RCC 7860 (cell line): ENCODE data around the gene PDLIM7.
A peak's percentile ranks its signal among the peaks of the same experiment; 100 is the strongest.

Experiments
- DNase-seq: peaks from one replicate; pipeline ENCODE4 v3.0.0-alpha.2; 2015; ENCODE audit warnings: low spot score
- FAIRE-seq: peaks from 2 replicates; lab custom pipeline; 2012; peaks lifted over from hg19 to GRCh38; lab: Jason Lieb, UNC

The PDLIM7 gene

GRCh38 chr5:177524941-177525655 is 27.7 kb upstream of the PDLIM7 start:
- no peak for DNase-seq
- no peak for FAIRE-seq

DNA sequence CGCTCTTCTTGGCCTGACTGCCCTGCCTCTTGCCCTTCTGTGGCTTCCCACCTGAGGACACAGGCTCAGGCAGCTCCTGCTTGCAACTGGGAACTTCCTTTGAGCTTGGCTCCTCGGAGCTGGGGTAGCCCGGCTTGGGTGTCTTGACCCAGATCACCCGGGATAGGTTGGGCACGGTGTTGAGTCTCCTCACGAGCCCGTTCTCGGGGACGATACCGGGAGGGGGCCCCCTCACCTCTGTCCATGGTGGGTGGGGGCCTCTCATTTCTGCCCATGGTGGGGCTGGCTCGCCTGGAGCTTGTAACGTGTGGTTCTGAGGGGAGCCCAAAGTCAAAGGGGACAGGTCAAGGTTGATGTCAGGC is 27.1 kb upstream of the PDLIM7 start:
- FAIRE-seq (no peak), DNase-seq (no peak)

DNA sequence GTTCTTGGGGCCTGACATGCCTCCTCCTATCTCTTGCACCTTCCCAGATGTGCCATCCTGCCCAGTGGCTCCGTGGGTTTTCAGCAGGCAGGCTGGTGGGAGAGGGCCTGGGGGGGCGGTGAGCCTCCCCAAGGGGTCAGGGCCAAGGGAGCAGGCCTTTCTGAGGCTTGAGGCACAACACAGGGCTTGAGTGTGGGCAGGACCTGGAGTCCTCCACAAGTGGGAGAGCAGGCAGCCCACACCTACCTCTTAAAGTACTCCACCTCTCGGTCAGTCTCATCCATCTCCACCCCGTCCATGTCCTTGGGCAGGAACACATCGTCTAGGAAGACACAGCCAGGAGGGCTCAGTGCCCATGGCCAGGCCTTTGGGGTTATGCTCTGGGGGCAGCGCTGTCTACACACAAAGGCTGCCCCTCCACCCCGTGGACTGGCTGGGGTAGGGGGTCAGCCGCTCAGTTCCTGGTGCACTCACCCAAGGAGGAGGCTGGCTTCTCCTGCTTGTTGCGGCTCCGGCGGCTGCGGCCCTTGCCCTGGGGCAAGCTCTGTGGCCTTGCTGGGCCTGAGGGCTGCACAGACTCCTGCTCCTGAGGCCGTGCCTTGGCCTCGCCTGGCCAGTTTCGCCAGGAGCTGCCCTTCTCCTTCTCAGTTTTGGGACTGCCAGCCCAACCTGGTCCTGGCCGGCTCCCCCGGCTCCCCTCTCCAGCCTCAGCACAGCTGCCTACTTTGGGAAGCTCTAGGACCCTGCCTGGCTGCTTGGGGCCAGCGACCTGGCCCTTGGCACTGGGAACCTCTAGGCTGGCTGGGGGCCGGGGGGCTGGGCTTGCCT is 26.5 kb upstream of the PDLIM7 start:
- FAIRE-seq (no peak), DNase-seq (no peak)

DNA sequence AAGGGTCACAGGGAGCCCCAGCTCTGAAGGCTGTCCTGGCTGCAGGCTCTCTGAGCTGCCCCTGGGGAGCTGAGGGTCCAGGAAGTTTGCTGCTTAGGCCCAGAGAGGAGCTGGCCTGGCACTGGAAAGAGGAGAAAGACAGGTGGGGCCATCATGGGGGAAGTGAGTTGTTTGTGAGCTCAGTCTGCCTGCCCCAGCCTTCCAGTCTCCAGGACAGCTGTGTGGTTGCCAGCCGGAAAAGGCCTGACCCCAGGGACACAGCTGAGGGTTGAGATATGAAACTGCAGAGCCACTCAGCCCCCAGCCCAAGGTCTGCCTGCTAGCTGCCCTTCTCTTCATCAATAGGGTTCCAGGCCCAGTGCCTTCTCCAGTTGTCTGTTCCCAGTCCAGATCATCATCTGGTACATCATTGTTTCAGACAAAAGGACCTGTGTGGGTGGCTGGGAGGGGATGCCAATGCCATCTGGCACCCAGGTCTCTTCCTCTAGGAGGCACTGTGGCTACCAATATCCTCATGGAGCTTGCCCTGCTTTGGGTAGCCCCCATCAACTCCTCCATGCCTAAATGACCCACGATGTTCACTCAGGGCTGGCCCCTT is 23.6 kb upstream of the PDLIM7 start:
- FAIRE-seq (no peak), DNase-seq (no peak)

- FAIRE-seq: no peak
Observed at GRCh38 chr5:177520271-177520670, 22.9 kb upstream of the PDLIM7 start.

DNA sequence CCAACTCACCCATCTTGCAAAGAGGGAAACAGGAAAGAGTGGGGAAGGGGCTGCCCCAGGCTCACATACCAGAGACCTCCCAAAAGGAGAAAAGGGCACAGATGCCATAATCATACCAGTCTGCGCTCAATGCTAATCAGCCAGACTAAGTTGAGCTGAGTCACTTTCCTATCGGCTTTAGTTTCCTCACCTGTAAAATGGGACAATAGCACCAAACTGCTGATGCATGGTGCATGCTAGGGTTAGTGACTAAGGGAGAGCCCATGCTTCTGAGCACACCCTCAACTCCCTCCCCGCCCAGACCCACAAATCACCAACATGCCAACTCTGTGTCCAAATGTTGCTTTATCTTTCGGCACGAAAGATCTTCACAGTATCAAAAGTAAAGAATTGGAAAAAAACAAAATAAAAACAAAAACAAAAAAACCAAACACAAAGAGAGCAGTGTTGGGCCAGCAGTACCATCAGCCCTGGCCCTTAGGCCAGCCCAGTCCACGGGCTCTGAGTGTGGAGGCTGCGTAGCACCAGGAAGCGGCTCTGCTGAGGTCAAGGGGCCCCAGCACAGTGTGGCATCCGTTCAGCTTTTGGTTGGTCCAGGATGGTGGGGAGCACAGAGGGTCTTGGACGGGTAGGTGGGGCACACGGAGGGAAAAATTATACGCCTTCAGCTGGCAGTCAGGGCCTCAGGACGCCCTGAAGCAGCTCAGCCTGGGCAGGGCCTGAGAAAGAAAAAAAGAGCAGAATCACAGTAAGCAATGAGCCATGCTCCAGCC is 22.2 kb upstream of the PDLIM7 start:
- no peak for FAIRE-seq
- DNase-seq: no peak

More at GRCh38 chr5:177520271-177520670, 22.9 kb upstream of the PDLIM7 start:
- DNase-seq: no peak

DNA sequence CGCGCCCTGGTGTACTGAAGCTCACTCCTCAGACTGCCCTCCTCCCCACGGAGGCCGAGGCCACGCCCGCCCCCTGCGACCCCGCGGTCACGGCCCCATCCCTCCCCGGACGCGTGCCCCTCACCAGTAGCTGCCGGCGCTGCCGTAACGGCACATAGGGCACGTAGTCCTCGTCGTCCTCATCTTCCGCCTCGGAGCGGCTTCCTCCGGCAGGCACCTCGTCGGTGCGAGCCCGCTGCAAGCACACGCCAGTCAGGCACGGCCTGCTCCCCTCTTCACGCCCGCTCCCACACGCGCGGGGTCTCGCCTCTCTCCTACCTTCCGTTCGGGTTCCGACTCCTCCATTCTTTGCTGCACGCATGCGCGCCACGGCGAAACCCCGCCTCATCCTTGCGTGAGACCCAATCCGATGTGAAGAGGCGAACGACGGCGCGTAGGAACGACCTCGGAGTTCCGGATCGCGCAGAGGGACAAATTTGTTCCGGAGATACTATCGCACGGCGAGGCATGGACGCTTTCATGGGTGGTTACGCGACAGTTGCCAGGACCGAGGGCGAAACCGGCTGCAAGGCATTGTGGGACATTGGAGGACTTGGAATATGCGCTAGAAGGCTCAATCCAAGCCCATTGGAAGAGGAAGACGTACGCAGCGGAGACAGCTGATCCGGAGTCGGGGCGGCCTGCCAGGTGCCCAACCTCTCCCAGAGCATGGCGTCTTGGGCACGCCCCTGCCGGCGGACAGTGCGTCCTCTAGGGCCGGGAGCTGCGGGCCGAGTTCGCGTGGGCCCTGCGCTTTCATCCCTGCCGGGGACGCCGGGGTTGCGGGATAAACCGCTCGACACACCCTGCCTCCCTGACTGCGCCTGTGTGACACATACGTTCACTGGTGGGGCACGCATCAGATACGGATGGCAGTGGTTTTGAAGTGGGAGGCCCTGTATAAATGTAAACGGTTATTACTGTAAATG is 19.5 kb upstream of the PDLIM7 start, which contains the start of gene DDX41:
TSS of gene DDX41 (minus strand) at position 361 of the 968 bp plus-strand sequence. CDS start at position 345, 16 bp downstream.
- FAIRE-seq: peak; percentile 91
- DNase-seq: peak; percentile 97

DNA sequence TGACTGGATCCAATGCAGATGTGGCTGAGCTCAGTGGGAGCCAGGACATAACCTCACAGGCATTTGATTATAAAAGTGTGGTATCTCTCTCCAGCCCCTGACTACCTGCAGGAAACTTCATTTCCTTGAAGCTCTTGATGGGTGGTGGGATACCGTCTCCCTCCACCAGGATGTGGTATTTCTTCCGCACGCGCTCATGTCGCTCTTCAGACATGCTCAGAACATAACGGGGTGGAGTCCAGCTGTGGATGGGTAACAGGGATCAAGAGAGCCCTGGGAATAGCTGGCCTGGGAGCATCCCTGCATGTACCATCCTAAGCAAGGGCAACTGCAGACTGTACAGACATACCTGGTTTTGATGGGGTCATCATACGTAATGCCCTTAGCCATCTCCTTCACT is 18.2 kb upstream of the PDLIM7 start:
- DNase-seq: no peak
- FAIRE-seq: no peak

- DNase-seq (no peak), FAIRE-seq (no peak)
Observed at GRCh38 chr5:177514541-177514940, 17.1 kb upstream of the PDLIM7 start.

DNA sequence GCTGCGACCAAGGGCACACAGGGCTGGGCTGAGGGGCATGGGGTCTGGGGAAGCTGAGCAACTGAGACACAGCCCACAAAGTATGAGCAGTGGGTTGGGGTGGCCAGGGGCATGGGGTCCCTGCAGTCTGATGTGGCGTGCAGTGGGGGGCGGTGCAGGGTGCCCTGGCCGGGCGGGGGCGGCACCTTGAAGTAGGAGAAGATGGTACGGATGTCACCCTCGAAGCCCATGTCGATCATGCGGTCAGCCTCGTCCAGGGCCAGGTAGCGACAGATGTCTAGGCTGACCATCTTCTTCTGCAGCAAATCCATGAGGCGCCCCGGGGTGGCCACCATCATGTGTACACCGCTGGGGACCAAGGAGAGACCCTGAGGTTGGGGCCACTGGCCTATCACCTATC is 16.1 kb upstream of the PDLIM7 start:
- FAIRE-seq: no peak
- no peak for DNase-seq

DNA sequence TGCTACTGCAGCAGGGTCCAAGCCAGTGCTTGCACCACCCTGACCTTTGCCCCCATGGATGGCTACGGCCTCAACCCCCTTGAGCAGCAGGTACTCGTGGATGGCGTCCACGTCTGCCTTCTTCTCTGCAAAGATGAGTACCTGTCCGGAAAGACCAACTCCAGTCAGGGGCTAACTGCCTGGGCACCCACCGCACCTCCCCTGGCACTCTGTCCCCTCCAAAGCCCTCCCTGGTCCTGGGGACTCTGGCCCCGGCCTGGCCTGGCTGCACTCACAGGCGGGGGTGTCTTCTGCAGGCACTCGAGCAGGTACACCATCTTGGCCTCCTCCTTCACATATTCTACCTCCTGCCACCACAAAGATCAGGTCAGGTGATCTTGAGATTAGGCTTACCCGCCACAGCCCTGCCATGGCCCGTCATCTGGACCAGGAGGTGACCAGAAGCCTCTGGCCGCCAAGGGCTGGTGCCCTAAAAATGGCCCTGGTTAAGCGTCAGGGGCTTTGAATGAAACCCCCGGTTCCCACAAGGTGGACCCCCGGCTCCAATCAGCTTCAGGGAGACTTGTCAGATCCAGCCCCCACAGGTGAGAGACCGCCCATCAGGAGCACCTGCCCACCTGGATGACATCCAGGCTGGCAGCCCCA is 15.5 kb upstream of the PDLIM7 start:
- no peak for FAIRE-seq

DNA sequence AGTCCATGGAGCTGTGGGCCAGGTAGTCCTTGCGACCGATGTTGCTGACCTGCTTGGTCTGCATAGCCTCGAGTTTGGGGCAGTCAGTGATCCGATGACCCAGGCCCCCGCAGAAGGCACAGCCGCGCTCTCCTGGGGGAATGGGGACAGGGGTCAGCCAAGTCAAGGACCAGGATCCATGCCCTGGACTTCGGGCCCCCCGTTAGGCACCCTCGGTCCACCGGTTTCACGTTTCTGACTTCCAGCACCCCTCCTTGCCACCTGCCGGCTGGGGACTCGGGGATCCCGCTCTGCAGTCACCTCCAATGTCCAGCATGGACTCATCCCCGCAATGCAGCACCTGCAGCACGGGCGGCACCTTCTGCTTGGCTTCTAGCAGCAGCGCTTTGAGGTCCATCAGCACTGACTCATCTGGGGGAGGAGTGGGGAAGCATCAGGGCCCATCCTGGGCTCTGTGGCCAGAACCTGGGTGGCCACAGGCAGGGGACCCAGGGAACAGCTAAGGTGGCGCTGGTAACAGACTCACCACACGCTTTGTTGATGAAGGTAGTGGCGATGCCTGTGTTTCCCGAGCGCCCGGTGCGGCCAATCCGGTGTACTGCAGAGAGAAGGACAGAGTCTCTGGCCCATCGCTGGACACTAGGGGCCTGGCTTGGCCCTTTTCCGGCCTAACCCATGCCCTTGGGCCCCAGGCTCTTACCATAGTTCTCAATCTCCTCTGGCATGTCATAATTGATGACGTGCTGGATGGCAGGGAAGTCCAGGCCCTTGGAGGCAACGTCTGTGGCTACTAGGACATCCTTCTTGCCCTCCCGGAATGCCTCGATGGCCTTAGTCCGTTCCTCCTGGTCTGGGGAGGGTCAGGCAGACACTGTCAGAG is 14.6 kb upstream of the PDLIM7 start:
- FAIRE-seq: no peak
- DNase-seq: no peak

More for the DNA sequence above, 15.5 kb upstream of the PDLIM7 start:
- no peak for DNase-seq

- no peak for DNase-seq
- FAIRE-seq: no peak
Observed at GRCh38 chr5:177511181-177511580, 13.8 kb upstream of the PDLIM7 start.

- FAIRE-seq (no peak), DNase-seq (no peak)
Observed at GRCh38 chr5:177510567-177511053, 13.2 kb upstream of the PDLIM7 start.

DNA sequence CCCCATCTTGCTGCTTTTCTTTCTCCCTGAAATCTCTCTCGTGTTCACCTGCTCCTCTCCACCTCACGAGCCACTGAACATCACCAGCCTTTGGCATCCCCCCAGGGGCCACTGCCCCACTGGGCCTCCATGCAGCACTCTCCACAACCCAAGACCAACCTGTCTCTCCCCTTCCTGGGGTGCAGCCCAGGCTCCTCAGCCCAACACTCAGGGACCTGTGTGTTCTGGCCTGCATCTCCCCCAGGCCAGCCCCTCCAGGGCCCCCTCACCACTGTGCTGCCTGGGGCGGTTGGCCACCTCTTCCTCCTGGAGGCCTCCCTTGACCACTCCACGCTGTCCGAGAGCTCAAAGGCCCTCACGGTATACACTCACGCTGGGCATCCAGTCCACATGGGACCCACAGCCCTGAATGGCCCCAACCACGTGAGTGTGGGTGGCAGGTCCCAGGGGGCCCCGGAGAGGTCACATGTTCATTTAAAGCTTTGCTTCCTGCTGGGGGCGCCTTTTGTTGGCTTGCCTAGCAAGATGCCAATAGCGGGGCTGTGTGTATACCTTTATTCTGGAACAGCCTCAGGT is 12.7 kb upstream of the PDLIM7 start:
- DNase-seq: no peak
- FAIRE-seq: no peak

DNA sequence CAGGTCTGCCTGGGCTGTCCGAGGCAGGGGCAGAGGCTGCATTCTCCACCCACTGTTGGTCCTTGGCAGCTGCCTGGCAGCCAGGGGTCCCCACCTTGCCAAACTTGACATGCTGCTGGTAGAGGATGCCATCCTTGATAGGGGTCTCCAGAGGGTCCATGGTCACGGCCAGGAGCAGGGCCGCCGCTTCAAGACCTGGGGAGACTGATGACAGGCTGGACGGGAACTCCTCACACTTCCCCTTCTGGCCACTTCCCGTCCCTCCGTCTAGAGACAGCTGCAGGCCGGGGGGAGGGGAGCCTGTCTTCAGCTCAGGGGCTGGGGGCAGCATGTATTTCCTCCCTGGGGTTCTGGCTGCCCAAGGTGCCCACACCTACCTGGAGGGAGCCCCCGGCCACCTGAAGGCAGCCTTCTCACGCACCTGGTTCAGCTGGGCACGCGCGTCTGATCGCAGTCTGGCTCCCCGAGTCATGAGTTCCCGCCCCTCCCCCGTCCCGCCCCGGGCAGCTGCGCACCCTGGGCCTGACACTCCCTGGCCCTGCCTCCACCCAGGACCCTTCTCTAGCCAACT is 12.1 kb upstream of the PDLIM7 start, which contains the start of gene DOK3:
TSS of gene DOK3 (minus strand) at position 446 of the 571 bp plus-strand sequence. CDS start at position 160, 286 bp downstream.
- FAIRE-seq (no peak), DNase-seq (no peak)

DNA sequence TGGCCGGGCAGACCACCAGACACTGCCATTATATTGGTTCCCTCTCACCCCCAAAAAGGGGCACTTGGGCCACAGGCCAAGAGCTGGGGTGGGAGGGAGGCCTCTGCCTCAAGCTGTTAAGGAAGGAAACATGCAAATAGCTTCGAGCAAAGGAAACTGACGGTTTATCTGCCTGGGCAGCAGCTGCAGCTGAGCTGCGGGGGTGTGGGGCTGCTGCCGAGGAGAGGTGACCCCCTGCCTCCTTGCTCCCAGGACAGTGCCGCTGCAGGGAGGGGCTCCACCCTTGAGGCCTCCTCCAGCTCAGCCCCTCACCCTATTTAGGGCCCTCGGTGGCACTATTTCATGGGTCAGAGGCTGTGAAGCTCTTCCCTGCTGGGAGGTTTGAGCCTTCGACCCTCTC is 11.4 kb upstream of the PDLIM7 start:
- DNase-seq: no peak
- no peak for FAIRE-seq
